CD4-positive, alpha-beta T cell treated with Interferon gamma for 1 hour (primary cell): ENCODE results near the gene PRPF40A.

Experiments used
- DNase-seq: peaks from one replicate; pipeline ENCODE4 v3.0.0-alpha.2; 2020

Gene PRPF40A

GRCh38 chr2:152613235-152613634 lies 104.0 kb downstream of the PRPF40A start:
- no peak for DNase-seq

GRCh38 chr2:152611458-152612231 lies 105.6 kb downstream of the PRPF40A start:
- peak; percentile 43 for DNase-seq

GRCh38 chr2:152609699-152610098 lies 107.6 kb downstream of the PRPF40A start:
- DNase-seq: no peak

GRCh38 chr2:152609154-152609553 lies 108.1 kb downstream of the PRPF40A start:
- DNase-seq: no peak

GRCh38 chr2:152607793-152608300 lies 109.4 kb downstream of the PRPF40A start:
- no peak for DNase-seq

GRCh38 chr2:152606941-152607340 lies 110.3 kb downstream of the PRPF40A start:
- no peak for DNase-seq

GRCh38 chr2:152606081-152606480 lies 111.2 kb downstream of the PRPF40A start:
- no peak for DNase-seq

- DNase-seq: no peak
Observed at GRCh38 chr2:152603166-152603565, 114.1 kb downstream of the PRPF40A start.

- no peak for DNase-seq
Observed at GRCh38 chr2:152602750-152603149, 114.5 kb downstream of the PRPF40A start.
